ENCODE measurements around the gene ACTR3.

Gene ACTR3

DNA sequence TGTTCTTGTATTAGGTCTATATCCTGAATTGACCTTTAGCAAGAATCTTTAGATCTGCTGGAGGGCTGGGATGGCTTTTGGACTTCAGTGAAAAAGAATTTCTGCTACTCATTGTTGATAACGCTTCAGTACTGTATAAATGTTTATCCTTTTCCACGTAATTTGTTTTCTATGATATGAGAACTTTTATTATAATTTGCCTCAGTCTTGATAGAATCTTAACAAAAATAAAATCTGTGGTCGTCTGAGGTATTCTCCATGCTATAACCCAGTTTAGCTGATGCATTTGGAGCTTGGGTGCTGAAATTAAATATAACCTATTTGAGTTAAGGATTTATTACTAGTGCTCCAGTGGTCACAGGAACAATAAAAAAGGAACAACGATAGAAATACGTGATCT lies 71.1 kb downstream of the ACTR3 start:
- Histone ChIP-seq H3K4me2 (ENCODE audit: low read length) (no peak overlapping the region), H3K27me3 (ENCODE audit: control insufficient read depth, low read length) (no peaks in the 10 kb centered on the region), H3K9me2 (replicated peaks; ENCODE audit: control insufficient read depth, low read length) (no peaks in the 10 kb centered on the region), H3K4me1 (ENCODE audit: control insufficient read depth, low read length) (peaks cover 10% of the 10 kb centered on the region), H3K27ac (ENCODE audit: low read depth, low read length) (no peak overlapping the region), H3K9me3 (ENCODE audit: control insufficient read depth, insufficient read depth, low read length) (no peaks in the 10 kb centered on the region), H3K79me2 (ENCODE audit: control insufficient read depth, low read length) (no peaks in the 10 kb centered on the region), H3F3A (ENCODE audit: control insufficient read depth, insufficient read depth) (peaks cover 56% of the 10 kb centered on the region), H4K20me1 (ENCODE audit: control insufficient read depth, insufficient read depth, low read depth, low read length) (no peaks in the 10 kb centered on the region), H3K4me3 (ENCODE audit: low read length) (no peak overlapping the region), H3K36me3 (ENCODE audit: control insufficient read depth, low read length) (peaks cover 46% of the 10 kb centered on the region)
- TF ChIP-seq EZH2phosphoT487 (IDR thresholded peaks at IDR 0.05; ENCODE audit: borderline replicate concordance, low read length), result no peak
- TF ChIP-seq, protein P1, sequence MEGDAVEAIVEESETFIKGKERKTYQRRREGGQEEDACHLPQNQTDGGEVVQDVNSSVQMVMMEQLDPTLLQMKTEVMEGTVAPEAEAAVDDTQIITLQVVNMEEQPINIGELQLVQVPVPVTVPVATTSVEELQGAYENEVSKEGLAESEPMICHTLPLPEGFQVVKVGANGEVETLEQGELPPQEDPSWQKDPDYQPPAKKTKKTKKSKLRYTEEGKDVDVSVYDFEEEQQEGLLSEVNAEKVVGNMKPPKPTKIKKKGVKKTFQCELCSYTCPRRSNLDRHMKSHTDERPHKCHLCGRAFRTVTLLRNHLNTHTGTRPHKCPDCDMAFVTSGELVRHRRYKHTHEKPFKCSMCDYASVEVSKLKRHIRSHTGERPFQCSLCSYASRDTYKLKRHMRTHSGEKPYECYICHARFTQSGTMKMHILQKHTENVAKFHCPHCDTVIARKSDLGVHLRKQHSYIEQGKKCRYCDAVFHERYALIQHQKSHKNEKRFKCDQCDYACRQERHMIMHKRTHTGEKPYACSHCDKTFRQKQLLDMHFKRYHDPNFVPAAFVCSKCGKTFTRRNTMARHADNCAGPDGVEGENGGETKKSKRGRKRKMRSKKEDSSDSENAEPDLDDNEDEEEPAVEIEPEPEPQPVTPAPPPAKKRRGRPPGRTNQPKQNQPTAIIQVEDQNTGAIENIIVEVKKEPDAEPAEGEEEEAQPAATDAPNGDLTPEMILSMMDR (IDR thresholded peaks at IDR 0.05; ENCODE audit: low read depth, low read length, poor library complexity, severe bottlenecking), result no peak

DNA sequence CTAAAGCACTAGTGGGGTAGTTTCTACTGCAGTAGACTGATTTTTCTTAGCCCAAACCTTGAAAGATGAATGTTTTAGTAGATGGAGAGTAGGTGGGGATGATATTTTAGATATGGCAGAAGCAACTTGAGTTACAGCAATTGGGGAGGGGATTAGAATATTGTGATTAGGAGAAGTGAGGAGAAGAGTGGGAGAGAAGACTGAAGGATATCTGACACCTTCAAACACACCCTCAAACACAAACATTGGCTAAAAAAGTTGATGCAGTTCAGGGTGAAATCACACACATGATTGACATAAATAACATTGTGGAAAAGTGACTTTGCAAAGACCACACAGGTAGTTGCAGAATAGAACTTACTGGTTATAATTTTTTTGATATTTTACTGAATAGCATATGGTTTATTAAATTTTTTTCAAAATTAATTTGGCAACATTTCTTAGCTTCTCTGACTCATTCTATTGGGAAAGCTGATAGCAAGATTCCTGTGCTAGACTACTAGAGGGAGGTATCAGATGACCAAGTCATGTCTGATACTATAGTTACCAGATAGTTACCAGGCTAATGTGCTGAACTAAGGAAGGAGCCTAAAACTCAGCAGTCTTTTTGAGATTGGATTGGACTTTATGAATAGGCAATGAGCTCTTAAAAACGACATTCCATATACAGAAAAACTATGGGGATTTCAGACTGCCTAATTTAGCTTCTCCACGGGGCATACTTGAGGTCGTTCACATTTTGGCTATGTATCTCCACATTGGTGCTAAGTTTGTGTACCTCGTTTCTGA lies 73.0 kb downstream of the ACTR3 start:
- peaks cover 23% of the 10 kb centered on the region for H3K4me1 ChIP-seq (ENCODE audit: control insufficient read depth, low read length)
- H3K4me3 ChIP-seq (ENCODE audit: low read length), result no peak overlapping the region
- H3K36me3 ChIP-seq (ENCODE audit: control insufficient read depth, low read length), result peaks cover 29% of the 10 kb centered on the region
- no peaks in the 10 kb centered on the region for H3K9me2 ChIP-seq (replicated peaks; ENCODE audit: control insufficient read depth, low read length)
- no peaks in the 10 kb centered on the region for H3K27me3 ChIP-seq (ENCODE audit: control insufficient read depth, low read length)
- H4K20me1 ChIP-seq (ENCODE audit: control insufficient read depth, insufficient read depth, low read depth, low read length), result no peaks in the 10 kb centered on the region
- peaks cover 64% of the 10 kb centered on the region for H3F3A ChIP-seq (ENCODE audit: control insufficient read depth, insufficient read depth)
- H3K4me2 ChIP-seq (ENCODE audit: low read length), result no peak overlapping the region
- H3K79me2 ChIP-seq (ENCODE audit: control insufficient read depth, low read length), result no peaks in the 10 kb centered on the region
- TF ChIP-seq, protein P1 (IDR thresholded peaks at IDR 0.05; ENCODE audit: low read depth, low read length, poor library complexity, severe bottlenecking), result no peak
- TF ChIP-seq EZH2phosphoT487 (IDR thresholded peaks at IDR 0.05; ENCODE audit: borderline replicate concordance, low read length), result no peak
- no peak overlapping the region for H3K27ac ChIP-seq (ENCODE audit: low read depth, low read length)
- no peaks in the 10 kb centered on the region for H3K9me3 ChIP-seq (ENCODE audit: control insufficient read depth, insufficient read depth, low read length)

DNA sequence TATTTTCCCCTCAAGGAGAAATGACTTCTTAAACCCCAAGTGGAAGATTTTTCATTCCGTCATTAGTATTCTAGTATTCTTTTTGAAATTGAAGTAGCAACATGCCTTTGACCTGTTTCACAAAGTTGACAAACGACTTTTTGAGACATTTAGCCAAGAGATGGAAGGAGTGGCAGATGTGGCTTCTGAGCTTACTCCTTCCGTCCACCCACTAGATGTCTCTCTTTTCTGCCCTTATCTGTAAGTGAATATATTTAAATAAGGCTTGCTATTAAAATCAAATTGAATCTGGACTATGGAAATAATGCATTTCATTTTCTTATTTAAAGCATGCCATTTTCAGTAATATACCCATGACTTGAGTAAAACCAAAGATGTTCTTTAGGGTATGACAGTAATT lies 74.1 kb downstream of the ACTR3 start:
- no peak overlapping the region for H3K4me3 ChIP-seq (ENCODE audit: low read length)
- no peak overlapping the region for H3K4me2 ChIP-seq (ENCODE audit: low read length)
- no peaks in the 10 kb centered on the region for H3K9me3 ChIP-seq (ENCODE audit: control insufficient read depth, insufficient read depth, low read length)
- H3K36me3 ChIP-seq (ENCODE audit: control insufficient read depth, low read length), result peaks cover 21% of the 10 kb centered on the region
- H3K27ac ChIP-seq (ENCODE audit: low read depth, low read length), result no peak overlapping the region
- H3K27me3 ChIP-seq (ENCODE audit: control insufficient read depth, low read length), result no peaks in the 10 kb centered on the region
- no peaks in the 10 kb centered on the region for H3K9me2 ChIP-seq (replicated peaks; ENCODE audit: control insufficient read depth, low read length)
- H3F3A ChIP-seq (ENCODE audit: control insufficient read depth, insufficient read depth), result peaks cover 59% of the 10 kb centered on the region
- no peaks in the 10 kb centered on the region for H4K20me1 ChIP-seq (ENCODE audit: control insufficient read depth, insufficient read depth, low read depth, low read length)
- no peaks in the 10 kb centered on the region for H3K79me2 ChIP-seq (ENCODE audit: control insufficient read depth, low read length)
- no peak for TF ChIP-seq EZH2phosphoT487 (IDR thresholded peaks at IDR 0.05; ENCODE audit: borderline replicate concordance, low read length)
- TF ChIP-seq, protein P1 (IDR thresholded peaks at IDR 0.05; ENCODE audit: low read depth, low read length, poor library complexity, severe bottlenecking), result no peak
- peaks cover 23% of the 10 kb centered on the region for H3K4me1 ChIP-seq (ENCODE audit: control insufficient read depth, low read length)
